Activated T-cell treated with anti-CD3 and anti-CD28 coated beads, Interleukin-2, amount 50 U/mL, for 48 hours (primary cell): ENCODE data around the gene NFX1.
"Not testable (repeated sequence)": the region's sequence is repeated elsewhere in the genome, so short reads cannot be mapped to it uniquely, and the experiment has no call there.

Source experiments
- DNase-seq, 2 experiments: peaks; one replicate each; pipeline ENCODE4 v3.0.0-alpha.2; 2020

Gene NFX1

GRCh38 chr9:33311953-33312352 is 21.6 kb downstream of the NFX1 start:
- no peak for DNase-seq

DNA sequence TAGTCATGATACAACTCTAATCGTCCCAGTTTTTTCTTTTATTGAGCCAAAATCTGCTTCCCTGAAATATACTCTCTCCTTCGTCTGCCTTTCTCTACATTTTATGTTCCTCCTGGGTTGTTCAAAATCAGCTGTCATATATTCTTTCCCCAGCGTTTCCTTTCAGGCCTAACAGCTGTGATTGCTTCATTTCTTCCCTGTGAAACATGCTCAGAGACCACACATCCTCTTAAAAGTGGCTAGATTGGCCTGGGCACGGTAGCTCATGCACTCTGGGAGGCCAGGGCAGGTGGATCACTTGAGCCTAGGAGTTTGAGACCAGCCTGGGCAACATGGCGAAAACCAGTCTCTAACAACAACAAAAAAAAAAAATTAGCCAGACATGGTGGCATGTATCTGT is 25.1 kb downstream of the NFX1 start:
- no peak for DNase-seq

- not testable (repeated sequence) for DNase-seq
Observed at GRCh38 chr9:33317136-33317535, 26.8 kb downstream of the NFX1 start.

DNA sequence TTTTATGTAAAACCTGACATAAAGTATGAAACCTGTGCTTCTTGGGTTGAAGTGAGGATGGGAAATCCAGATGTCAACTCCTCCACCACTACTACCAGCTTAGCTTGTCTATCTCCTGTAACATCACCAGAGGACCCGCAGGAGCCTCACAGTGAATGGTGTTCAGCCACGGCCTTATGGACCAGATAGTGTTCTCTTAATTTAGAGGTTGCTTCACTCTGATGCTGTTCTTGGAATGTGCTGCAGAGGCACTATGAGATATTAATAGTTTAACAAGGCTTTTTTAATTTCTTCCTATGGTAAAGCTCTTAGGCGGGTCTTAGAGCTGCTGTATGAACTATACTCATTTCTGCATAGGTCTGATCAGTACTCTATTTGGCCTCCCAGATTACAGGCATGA is 27.9 kb downstream of the NFX1 start:
- DNase-seq, result no peak

DNA sequence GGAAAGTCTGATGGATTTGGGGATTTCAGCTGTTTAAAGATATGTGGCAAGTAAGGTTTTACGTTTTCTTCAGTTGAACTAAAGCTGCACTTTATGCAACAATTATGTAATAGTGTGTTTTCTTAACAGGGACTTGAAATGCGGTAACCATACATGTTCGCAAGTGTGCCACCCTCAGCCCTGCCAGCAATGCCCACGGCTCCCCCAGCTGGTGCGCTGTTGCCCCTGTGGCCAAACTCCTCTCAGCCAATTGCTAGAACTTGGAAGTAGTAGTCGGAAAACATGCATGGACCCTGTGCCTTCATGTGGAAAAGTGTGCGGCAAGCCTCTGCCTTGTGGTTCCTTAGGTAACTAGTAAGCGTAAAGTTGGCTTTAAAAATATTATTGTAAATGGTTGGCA is 28.5 kb downstream of the NFX1 start:
- no peak for DNase-seq

GRCh38 chr9:33320230-33320567 is 29.9 kb downstream of the NFX1 start:
- no peak for DNase-seq

DNA sequence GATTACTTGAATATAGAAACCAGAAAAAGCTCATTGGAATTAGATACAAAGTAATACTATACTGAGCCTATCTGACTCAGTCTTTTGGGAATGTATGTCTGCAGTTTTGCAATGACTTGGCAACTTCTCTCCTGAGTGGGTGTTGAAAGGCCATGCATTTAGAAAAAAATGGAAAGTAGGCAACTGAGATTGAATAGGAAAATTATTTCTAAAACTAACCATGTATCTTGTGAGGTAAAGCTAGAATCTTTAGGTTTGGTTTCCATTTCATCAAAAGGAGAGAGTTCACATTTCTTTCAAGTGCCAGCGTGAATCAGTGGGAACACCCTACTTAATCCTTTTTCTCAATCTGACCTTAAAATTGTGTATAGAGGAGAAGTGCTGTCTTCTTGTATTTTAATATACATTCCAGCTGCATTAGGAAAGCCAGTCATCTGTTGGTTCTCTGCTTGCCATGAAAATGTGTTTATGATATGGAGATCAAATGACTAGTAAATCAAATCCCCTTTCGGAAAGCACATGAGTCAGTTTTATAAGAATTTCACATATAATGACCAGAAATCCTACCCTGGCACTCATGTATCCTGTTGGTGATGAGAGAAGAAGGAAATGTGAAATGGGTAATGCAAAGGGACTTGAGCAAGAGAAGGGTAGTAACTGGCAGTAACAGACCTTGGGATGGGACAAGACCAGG is 30.4 kb downstream of the NFX1 start:
- no peak for DNase-seq

- DNase-seq, result no peak
Observed at GRCh38 chr9:33329117-33329563, 38.8 kb downstream of the NFX1 start.

- DNase-seq, result no peak
Observed at GRCh38 chr9:33329979-33330378, 39.7 kb downstream of the NFX1 start.

GRCh38 chr9:33331377-33331891 is 41.1 kb downstream of the NFX1 start:
- no peak for DNase-seq

DNA sequence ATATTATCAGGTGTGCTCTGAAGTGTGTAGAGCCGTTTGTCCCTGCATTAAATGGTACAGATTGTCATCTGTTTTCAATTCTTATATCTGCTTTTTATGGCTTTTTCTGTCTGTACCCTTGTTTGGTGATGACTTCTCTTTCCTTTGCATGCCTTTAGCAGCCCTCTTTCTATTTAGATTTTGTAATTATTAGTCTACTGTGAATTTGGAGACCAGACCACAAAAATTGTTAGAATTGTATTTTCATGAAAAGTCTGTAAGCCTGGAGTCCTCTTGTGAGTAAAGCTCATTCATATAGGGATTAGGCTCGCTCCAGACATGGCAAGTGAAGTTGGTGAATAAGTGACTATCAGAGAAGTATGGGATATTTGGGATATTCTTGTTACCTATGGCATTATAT is 41.7 kb downstream of the NFX1 start:
- DNase-seq, result no peak

- DNase-seq, result not testable (repeated sequence)
Observed at GRCh38 chr9:33332956-33333355, 42.6 kb downstream of the NFX1 start.

DNA sequence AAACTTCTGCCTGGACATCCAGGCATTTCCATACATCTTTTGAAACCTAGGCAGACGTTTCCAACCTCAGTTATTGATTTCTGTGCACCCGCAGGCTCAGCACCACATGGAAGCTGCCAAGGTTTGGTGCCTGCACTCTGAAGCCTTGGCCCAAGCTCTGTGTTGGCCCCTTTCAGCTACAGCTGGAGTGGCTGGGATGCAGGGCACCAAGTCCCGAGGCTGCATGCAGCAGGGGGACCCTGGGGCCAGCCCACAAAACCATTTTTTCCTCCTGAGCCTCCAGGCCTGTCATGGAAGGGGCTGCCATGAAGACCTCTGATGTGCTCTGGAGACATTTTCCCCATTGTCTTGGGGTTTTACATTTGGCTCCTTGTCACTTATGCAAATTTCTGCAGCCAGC is 49.9 kb downstream of the NFX1 start:
- DNase-seq, result no peak

GRCh38 chr9:33341182-33341581 is 50.9 kb downstream of the NFX1 start:
- no peak for DNase-seq

DNA sequence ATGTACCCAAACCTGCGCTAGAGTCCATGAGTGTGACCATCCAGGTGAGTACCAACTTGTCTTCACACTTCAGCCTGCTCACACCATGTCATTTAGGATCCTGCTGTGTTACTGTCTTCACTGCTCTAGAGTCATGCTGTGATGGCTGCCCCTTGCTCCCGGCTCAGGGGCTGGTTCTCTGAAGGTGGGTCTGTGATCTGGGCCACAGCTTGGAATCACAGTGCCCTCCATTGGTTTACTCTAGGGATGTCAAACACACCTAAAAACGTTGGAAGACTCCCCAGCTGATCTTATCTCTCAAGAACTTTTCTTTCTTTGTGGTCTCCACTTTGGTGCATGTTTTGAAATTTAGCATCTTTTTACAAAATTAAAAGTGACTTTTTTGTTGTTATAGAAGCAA is 53.8 kb downstream of the NFX1 start:
- DNase-seq, result no peak

DNA sequence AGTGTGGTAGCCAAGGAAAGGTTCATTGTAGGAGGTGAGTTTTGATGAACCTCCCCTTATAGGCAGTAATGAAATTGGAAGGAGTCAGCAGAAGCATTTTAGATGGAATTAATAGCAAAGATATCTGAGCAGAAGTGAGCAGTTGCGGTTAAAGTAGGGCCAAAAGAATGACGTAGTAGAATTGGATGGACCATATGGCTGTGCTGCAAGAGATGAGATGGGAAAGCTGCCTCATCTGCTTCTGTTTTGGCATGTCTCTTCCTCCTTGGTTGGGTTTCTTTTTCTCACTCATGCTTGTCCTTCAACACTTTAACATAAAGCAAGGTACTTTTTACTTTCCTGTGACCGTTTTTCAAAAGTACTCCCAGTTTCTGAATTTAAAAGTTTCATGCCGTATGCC is 56.2 kb downstream of the NFX1 start:
- no peak for DNase-seq

DNA sequence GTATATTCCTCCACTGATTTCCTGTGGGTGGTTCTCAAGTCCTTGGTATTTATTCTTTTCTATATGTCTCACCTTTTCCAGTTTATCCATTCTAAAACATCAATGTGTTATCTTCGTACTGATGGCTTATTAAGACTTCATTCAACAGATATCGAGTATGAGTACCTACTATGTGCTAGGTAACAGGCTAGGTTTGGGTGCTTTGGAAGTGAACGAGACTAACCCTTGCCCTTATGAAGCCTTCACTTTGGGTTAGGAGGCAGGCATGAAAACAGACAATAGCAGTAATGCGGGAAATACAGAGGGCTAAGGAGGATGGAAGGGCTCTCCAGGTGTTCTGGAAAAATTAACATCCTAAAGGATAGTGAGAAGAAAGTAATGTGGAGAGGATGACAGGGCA is 58.7 kb downstream of the NFX1 start:
- no peak for DNase-seq

- no peak for DNase-seq
Observed at GRCh38 chr9:33349743-33350142, 59.4 kb downstream of the NFX1 start.

DNA sequence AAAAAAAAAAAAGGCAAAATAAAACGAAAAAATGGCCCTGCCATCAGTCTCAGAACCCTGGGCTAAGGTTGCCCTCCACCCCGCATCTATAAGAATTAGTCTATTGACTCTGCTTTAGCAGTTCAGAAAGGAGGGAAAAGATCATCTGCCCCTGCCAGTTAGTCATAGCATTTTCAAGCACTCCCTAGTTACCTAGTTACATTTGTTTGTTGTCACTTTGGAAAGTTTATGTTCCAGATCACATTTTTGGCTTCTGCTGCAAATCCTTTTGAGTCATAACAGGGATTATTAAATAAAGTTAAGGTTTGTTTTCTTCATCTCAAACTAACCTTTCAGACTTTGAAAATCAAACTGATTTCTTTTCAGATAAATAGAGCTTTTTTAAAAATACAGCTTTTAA is 60.0 kb downstream of the NFX1 start:
- no peak for DNase-seq

DNA sequence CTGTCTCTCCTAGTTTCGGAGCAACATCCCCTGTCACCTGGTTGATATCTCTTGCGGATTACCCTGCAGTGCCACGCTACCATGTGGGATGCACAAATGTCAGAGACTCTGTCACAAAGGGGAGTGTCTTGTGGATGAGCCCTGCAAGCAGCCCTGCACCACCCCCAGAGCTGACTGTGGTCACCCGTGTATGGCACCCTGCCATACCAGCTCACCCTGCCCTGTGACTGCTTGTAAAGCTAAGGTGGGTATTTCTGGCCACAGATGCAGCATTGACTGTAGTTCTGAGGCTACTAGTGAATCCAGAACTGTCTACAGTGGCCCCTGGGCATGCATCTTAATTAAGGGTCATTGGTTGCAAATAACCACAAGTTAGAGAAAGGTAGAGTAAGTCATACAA is 61.2 kb downstream of the NFX1 start:
- DNase-seq, result no peak

- no peak for DNase-seq
Observed at GRCh38 chr9:33354651-33355211, 64.4 kb downstream of the NFX1 start.

DNA sequence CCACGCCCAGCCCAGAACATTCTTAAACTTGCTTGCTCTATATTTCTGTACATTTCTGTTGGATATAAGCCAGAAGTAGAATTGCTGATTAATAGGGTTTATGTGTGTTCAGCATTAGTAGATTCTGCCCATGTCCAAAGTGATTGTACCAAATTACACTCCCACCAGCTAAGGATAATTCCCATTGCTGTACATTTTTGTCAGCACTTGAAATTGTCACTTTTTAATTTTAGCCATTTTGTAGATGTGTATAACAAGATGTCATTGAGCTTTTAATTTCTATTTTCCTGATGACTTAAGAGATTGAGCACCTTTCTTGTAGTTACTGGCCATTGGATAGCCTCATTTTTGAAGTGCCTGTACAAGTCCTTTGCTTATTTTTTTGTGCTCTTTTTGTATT is 65.6 kb downstream of the NFX1 start:
- no peak for DNase-seq

DNA sequence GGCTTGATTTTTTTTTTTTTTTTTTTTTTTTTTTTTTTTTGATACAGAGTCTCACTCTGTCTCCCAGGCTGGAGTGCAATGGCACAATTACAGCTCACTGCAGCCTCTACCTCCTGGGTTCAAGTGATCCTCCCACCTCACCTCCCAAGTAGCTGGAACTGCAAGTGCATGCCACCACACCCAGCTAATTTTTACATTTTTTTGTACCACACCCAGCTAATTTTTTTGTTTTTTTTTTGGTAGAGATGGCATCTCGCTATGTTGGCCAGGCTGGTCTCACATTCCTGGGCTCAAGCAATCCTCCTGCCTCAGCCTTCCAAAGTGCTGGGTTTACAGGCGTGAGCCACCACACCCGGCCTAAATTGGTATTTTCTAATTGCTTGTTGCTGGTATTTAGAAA is 68.3 kb downstream of the NFX1 start:
- DNase-seq, result not testable (repeated sequence)

GRCh38 chr9:33364127-33364526 is 73.8 kb downstream of the NFX1 start:
- DNase-seq, result no peak

- DNase-seq, result not testable (repeated sequence)
Observed at GRCh38 chr9:33364814-33365213, 74.5 kb downstream of the NFX1 start.
